ENCODE results near the gene PCDH9.
"Not testable (repeated sequence)": the region's sequence is repeated elsewhere in the genome, so short reads cannot be mapped to it uniquely, and the experiment has no call there.

The PCDH9 gene

DNA sequence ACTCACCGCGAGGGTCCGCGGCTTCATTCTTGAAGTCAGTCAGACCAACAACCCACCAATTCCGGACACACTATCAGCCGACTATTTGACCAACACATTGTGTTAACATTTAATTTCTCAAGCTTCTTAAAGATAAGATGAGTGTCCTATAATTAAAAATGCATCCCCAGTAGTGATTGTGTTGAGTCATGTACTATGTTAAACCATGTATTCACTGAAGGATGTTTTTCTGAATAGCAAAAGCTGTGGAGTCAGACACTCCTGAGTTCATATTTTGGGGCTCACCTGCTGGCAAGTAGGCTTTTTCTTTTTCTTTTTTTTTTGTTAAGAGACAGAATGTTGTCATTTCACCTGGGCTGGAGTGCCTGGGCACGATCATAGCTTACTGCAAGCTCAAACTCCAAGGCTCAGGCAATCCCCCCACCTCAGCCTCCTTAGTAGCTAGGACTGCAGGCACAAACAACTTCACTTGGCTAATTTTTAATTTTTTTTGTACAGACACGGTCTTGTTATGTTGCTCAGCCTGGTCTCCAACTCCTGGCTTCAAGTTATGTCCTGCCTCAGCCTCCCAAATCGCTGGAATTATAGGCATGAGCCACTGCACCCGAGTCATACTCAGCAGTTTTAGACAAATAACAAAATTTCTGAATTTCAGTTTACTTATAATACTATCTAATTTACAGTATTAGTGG is 606.9 kb downstream of the PCDH9 start:
- Histone ChIP-seq H3K4me3 (replicated peaks; ENCODE audit: insufficient read depth, low read length) (no peak overlapping the region), H3K27me3 (ENCODE audit: insufficient read depth, poor library complexity, severe bottlenecking) (no peaks in the 10 kb centered on the region), H3K27ac (replicated peaks) (no peak overlapping the region)
- DNase-seq (ENCODE audit: low read depth in 1 of 2, low spot score in 1 of 2): no peak
- TF ChIP-seq POLR2AphosphoS5 (IDR thresholded peaks at IDR 0.05; ENCODE audit: low read depth) (no peak), GABPA (IDR thresholded peaks at IDR 0.05; ENCODE audit: low read depth) (no peak)

DNA sequence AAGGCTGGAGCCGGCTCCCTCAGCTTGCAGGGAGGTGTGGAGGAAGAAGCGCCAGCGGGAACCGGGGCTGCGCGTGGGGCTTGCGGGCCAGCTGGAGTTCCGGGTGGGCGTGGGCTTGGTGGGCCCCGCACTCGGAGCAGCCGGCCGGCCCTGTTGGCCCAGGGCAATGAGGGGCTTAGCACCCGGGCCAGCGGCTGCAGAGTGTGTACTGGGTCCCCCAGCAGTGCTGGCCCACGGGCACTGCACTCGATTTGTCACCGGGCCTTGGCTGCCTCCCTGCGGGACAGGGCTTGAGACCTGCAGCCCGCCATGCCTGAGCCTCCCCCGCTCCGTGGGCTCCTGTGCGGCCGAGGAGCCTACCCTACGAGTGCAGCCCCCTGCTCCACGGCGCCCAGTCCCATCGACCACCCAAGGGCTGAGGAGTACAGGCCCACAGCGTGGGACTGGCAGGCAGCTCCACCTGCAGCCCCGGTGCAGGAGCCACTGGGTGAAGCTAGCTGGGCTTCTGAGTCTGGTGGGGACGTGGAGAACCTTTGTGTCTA is 608.2 kb downstream of the PCDH9 start:
- not testable (repeated sequence) for H3K27ac ChIP-seq (replicated peaks); H3K27me3 ChIP-seq (ENCODE audit: insufficient read depth, poor library complexity, severe bottlenecking); DNase-seq (ENCODE audit: low read depth in 1 of 2, low spot score in 1 of 2); H3K4me3 ChIP-seq (replicated peaks; ENCODE audit: insufficient read depth, low read length)

GRCh38 chr13:66618702-66619101 is 611.4 kb downstream of the PCDH9 start:
- TF ChIP-seq POLR2AphosphoS5 (IDR thresholded peaks at IDR 0.05; ENCODE audit: low read depth) (no peak), REST (IDR thresholded peaks at IDR 0.05; ENCODE audit: insufficient replicate concordance, low read depth) (no peak), CTCF (IDR thresholded peaks at IDR 0.05; ENCODE audit: insufficient read depth, low read length) (no peak), SPI1 (IDR thresholded peaks at IDR 0.05; ENCODE audit: borderline replicate concordance, low read depth) (no peak), GABPA (IDR thresholded peaks at IDR 0.05; ENCODE audit: low read depth) (no peak)
- H3K27me3 ChIP-seq (ENCODE audit: insufficient read depth, poor library complexity, severe bottlenecking): no peaks in the 10 kb centered on the region
- H3K27ac ChIP-seq (replicated peaks): no peak overlapping the region
- DNase-seq (ENCODE audit: low read depth in 1 of 2, low spot score in 1 of 2): no peak
- no peak overlapping the region for H3K4me3 ChIP-seq (replicated peaks; ENCODE audit: insufficient read depth, low read length)

DNA sequence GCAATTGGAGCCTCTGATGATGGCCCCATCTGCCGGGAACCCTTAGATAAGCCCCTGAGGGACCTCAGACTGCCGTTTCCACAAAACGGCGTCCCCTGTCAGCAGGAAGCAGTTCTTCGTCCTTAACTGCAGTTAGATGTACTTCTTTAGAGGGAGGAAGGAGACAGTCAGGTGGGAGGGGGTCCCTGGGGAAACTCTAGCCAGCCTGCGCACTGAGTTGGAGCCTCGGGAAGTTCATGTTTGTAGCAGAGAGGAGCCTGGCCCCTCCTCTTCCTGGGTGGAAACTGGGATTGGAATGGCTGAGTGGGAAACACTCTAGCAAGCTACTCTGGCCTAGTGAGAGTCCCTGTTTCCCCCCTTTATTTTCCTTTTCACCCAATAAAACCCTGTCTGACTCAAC is 612.4 kb downstream of the PCDH9 start:
- DNase-seq (ENCODE audit: low read depth in 1 of 2, low spot score in 1 of 2): no peak

More for the DNA sequence above, 612.4 kb downstream of the PCDH9 start:
- Histone ChIP-seq H3K4me3 (replicated peaks; ENCODE audit: insufficient read depth, low read length) (no peak overlapping the region), H3K27me3 (ENCODE audit: insufficient read depth, poor library complexity, severe bottlenecking) (no peaks in the 10 kb centered on the region), H3K27ac (replicated peaks) (no peak overlapping the region)
- no peak for TF ChIP-seq CTCF (IDR thresholded peaks at IDR 0.05; ENCODE audit: insufficient read depth, low read length)
- TF ChIP-seq POLR2AphosphoS5 (IDR thresholded peaks at IDR 0.05; ENCODE audit: low read depth): no peak
- no peak for TF ChIP-seq SPI1 (IDR thresholded peaks at IDR 0.05; ENCODE audit: borderline replicate concordance, low read depth)
- no peak for TF ChIP-seq GABPA (IDR thresholded peaks at IDR 0.05; ENCODE audit: low read depth)
- TF ChIP-seq REST (IDR thresholded peaks at IDR 0.05; ENCODE audit: insufficient replicate concordance, low read depth): no peak
